Sigmoid colon (tissue), 4 donors: ENCODE measurements around the gene GMEB2.

Source experiments
- EP300 ChIP-seq, 4 donors: sonication (generic); formaldehyde crosslinking; IDR thresholded peaks; one replicate each; pipeline ENCODE4 v1.6.1; 2017; ENCODE audit warnings: antibody characterized with exemption in 4 of 4
- POLR2A ChIP-seq, 2 donors: fragments of 450-650 bp; IDR thresholded peaks; one replicate each; pipeline ENCODE4 v1.6.1; 2016; ENCODE audit warnings: antibody characterized with exemption in 2 of 2, mild to moderate bottlenecking in 2 of 2, moderate library complexity in 2 of 2
- POLR2AphosphoS5 ChIP-seq, 4 donors: sonication (generic); formaldehyde crosslinking; IDR thresholded peaks; one replicate each; pipeline ENCODE4 v1.6.1; 2017; ENCODE audit warnings: antibody characterized with exemption in 4 of 4
- TF ChIP-seq, protein P1 (sequence below), 4 experiments: fragments of 450-650 bp in 3 of 4; fragments of 200-600 bp in 1 of 4; IDR thresholded peaks; one replicate each; pipeline ENCODE4 v1.5.1; 2016 to 2019; ENCODE audit warnings: antibody characterized with exemption in 4 of 4, mild to moderate bottlenecking in 3 of 4, moderate library complexity in 2 of 4

DNA sequence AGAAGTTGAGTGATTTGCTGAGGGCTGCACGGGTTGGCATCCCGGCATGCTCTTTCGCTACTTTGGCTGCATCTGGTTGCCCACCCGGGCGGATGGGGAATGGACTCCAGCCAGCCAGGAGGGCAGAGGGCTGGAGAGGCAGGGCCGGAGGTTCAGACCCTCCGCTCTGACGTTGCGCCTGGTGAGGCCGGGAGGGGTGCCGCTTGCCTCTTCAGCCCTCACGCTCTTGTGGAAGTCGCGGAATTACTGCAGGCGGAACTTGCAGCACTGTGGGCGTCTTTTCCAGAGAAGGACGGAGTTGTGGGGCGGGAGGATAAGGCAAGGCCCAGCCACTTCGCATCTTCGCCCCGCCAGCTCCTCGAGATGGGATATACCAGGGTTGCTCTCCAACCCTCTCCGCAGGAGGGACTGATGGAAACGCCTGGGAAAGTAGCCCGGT, 31.9 kb upstream of the GMEB2 start:
- TF ChIP-seq, protein P1, sequence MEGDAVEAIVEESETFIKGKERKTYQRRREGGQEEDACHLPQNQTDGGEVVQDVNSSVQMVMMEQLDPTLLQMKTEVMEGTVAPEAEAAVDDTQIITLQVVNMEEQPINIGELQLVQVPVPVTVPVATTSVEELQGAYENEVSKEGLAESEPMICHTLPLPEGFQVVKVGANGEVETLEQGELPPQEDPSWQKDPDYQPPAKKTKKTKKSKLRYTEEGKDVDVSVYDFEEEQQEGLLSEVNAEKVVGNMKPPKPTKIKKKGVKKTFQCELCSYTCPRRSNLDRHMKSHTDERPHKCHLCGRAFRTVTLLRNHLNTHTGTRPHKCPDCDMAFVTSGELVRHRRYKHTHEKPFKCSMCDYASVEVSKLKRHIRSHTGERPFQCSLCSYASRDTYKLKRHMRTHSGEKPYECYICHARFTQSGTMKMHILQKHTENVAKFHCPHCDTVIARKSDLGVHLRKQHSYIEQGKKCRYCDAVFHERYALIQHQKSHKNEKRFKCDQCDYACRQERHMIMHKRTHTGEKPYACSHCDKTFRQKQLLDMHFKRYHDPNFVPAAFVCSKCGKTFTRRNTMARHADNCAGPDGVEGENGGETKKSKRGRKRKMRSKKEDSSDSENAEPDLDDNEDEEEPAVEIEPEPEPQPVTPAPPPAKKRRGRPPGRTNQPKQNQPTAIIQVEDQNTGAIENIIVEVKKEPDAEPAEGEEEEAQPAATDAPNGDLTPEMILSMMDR (IDR thresholded peaks at IDR 0.05) = no peak
- TF ChIP-seq POLR2AphosphoS5 (IDR thresholded peaks at IDR 0.05) (no peak), POLR2A (IDR thresholded peaks at IDR 0.05) (no peak), EP300 (IDR thresholded peaks at IDR 0.05) (no peak)
